ENCODE measurements around the gene LIMS2. TPM values are rescaled to one million over a fixed set of nuclear protein-coding genes. Genes with fewer than 3 reads are reported as not detected.

LIMS2 gene
- total RNA-seq, 2 experiments from 2014 or later = 1.6 to 24.9 TPM

DNA sequence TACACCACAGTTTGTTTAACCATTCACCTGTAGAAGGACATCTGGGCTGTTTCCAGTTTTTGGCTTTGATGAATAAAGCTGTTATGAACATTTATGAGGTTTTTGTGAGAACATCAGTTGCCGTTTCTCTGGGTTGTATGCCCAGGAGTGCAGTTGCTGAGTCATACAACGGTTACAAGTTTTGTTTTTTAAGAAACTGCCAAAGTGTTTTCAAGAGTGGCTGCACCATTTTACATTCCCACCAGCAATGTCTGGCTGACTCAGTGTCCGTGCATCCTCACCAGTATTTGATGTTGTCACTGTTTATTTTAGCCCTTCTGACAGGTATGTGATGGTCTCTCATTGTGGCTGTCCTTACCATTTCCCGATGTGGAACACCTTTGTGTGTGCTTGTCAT, 77.3 kb downstream of the LIMS2 start:
- no peaks in the 10 kb centered on the region for H3K4me1 ChIP-seq (ENCODE audit: insufficient read depth, low read length, poor library complexity, severe bottlenecking)
- no peaks in the 10 kb centered on the region for H4K20me1 ChIP-seq (ENCODE audit: insufficient read depth, low read length)
- no peaks in the 10 kb centered on the region for H3K79me2 ChIP-seq (ENCODE audit: insufficient read depth, low read depth, low read length)
- no peaks in the 10 kb centered on the region for H3K36me3 ChIP-seq (ENCODE audit: insufficient read depth, low read length)
- no peak overlapping the region for H3K4me3 ChIP-seq (ENCODE audit: low read depth, low read length, poor library complexity, severe bottlenecking)
- POLR2A ChIA-PET = no interaction called here
- intact Hi-C loops (cut with micrococcal nuclease; ENCODE audit: unreplicated experiment) = loop anchor here (10.0 kb wide), 1 partner anchor 267 kb away; no protein-coding TSS in a partner anchor
- no TSS peak for BruUV-seq (replicated peaks)
- TF ChIP-seq, protein P1, sequence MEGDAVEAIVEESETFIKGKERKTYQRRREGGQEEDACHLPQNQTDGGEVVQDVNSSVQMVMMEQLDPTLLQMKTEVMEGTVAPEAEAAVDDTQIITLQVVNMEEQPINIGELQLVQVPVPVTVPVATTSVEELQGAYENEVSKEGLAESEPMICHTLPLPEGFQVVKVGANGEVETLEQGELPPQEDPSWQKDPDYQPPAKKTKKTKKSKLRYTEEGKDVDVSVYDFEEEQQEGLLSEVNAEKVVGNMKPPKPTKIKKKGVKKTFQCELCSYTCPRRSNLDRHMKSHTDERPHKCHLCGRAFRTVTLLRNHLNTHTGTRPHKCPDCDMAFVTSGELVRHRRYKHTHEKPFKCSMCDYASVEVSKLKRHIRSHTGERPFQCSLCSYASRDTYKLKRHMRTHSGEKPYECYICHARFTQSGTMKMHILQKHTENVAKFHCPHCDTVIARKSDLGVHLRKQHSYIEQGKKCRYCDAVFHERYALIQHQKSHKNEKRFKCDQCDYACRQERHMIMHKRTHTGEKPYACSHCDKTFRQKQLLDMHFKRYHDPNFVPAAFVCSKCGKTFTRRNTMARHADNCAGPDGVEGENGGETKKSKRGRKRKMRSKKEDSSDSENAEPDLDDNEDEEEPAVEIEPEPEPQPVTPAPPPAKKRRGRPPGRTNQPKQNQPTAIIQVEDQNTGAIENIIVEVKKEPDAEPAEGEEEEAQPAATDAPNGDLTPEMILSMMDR (conservative IDR thresholded peaks at IDR 0.05; ENCODE audit: low read length) = no peak
- no peak for TF ChIP-seq EZH2phosphoT487 (IDR thresholded peaks at IDR 0.05; ENCODE audit: borderline replicate concordance, low read depth, low read length)
- no peaks in the 10 kb centered on the region for H3K9me2 ChIP-seq (ENCODE audit: insufficient read depth, low read length)
- no peaks in the 10 kb centered on the region for H3K9me3 ChIP-seq (ENCODE audit: low read length)
- no peak overlapping the region for H2AFZ ChIP-seq (ENCODE audit: low read length)
- no peak overlapping the region for H3K27ac ChIP-seq (ENCODE audit: low read depth, low read length, poor library complexity, severe bottlenecking)
- CTCF ChIA-PET (ENCODE audit: unreplicated experiment) = no interaction called here
- no peak for DNase-seq (ENCODE audit: low spot score)
- H3K4me2 ChIP-seq (ENCODE audit: low read length) = no peak overlapping the region

GRCh38 chr2:127597046-127597983, 78.0 kb downstream of the LIMS2 start:
- ChIA-PET POLR2A (no interaction called here), CTCF (ENCODE audit: unreplicated experiment) (no interaction called here)
- TF ChIP-seq, protein P1 (conservative IDR thresholded peaks at IDR 0.05; ENCODE audit: low read length) = no peak
- TF ChIP-seq EZH2phosphoT487 (IDR thresholded peaks at IDR 0.05; ENCODE audit: borderline replicate concordance, low read depth, low read length) = no peak
- H3K27ac ChIP-seq (ENCODE audit: low read depth, low read length, poor library complexity, severe bottlenecking) = no peak overlapping the region
- no peak overlapping the region for H3K4me2 ChIP-seq (ENCODE audit: low read length)
- no peak overlapping the region for H2AFZ ChIP-seq (ENCODE audit: low read length)
- BruUV-seq (replicated peaks) = no TSS peak
- H3K4me1 ChIP-seq (ENCODE audit: insufficient read depth, low read length, poor library complexity, severe bottlenecking) = no peaks in the 10 kb centered on the region
- no peaks in the 10 kb centered on the region for H3K9me2 ChIP-seq (ENCODE audit: insufficient read depth, low read length)
- H3K79me2 ChIP-seq (ENCODE audit: insufficient read depth, low read depth, low read length) = no peaks in the 10 kb centered on the region
- intact Hi-C loops (cut with micrococcal nuclease; ENCODE audit: unreplicated experiment) = loop anchor here (10.0 kb wide), 1 partner anchor 267 kb away; no protein-coding TSS in a partner anchor
- H3K9me3 ChIP-seq (ENCODE audit: low read length) = no peaks in the 10 kb centered on the region
- no peak for DNase-seq (ENCODE audit: low spot score)
- no peak overlapping the region for H3K4me3 ChIP-seq (ENCODE audit: low read depth, low read length, poor library complexity, severe bottlenecking)
- no peaks in the 10 kb centered on the region for H3K36me3 ChIP-seq (ENCODE audit: insufficient read depth, low read length)
- no peaks in the 10 kb centered on the region for H4K20me1 ChIP-seq (ENCODE audit: insufficient read depth, low read length)
